Measurements from ENCODE around the gene NUMA1.

The NUMA1 gene

DNA sequence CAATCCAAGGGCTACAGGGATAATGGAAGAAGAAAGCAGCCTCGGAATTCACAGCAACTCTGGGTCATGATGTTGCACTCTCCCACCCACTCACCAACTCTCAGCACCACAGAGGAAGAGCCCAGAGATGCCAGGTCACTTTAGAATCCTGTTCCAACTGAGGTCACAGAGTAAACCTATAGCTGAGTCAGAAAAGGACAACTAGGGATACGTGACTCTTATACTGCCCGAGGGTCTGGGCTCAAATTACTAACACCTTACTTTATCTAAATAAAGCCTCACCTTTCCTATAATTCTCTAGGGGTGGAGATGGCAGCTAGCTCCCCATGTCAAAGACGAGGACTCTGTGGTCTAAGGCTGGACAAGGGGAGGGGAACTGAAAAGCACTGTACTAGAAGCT is 57.0 kb downstream of the NUMA1 start:
- no peak for DNase-seq (ENCODE audit: low spot score)

DNA sequence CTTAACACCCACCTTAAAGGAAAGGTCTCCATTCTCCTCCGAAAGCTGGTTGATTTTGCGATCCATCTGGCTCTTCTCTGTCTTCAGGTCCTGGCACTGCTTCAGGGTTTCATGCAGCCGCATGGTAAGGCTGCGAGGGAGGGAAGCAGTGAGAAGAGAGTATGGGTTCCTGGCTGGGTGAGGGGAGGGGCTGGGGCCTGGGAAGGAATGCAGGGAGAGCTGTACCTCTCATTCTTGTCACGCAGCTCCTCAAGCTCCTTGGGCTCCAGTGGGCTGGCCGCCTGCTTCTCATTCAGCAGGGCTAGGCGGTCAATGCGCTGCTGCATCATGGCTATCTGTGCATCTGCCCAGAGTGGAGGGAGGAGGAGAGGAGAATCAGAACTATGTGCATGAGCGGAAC is 62.2 kb downstream of the NUMA1 start:
- no peak for DNase-seq (ENCODE audit: low spot score)

DNA sequence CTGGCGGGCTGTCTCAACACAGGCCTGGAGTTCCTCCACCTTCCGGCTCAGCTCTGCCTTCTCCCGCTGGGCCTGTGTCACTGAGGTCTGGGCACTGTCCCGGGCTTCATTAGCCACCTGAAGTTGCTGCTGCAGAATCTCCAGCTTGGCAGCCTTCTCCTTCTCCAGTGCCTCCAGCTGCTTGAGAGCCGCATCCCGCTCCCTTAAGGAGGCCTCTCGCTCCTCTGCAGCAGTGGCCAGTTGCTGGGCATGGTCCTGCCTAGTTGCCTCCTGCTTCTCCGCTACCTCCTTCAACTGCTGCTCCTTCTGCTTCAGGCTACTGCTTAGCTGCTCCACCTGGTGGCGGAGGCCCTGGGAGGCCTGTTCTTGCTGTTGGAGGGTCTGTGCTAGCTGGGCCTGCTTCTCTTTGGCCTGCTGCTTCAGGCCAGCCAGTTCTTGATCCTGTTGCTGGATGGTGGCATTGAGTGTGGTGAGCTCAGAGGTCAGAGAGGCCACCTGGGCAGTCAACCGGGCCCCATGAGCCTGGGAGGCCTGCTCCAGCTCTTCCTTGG is 64.8 kb downstream of the NUMA1 start:
- DNase-seq (ENCODE audit: low spot score): no peak

DNA sequence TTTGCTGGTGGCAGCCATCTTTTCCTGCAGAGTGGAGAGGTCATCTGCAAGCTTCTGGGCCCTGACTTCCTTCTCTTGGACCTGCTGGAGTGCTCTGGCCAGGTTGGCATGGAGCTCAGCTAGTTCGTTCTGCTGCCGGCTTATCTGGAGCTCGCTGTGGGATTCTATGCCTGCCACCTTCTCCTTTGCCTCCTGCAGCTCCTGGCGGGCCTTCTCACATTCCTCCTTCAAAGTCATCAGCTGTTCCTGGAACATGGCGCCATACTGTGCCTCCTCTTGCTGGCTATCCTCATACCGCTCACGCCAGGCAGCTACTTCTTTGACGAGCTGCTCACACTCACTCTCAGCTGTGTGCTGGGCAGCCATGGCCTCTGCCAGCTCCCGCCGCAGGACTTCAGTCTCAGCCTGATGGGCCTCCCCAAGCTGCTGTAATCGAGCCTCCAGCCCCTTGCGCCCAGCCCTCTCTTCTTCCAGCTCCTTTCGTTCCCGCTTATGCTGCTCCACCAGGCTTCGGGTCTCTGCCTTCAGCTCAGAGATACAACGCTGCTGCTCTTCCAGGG is 65.5 kb downstream of the NUMA1 start:
- no peak for DNase-seq (ENCODE audit: low spot score)

DNA sequence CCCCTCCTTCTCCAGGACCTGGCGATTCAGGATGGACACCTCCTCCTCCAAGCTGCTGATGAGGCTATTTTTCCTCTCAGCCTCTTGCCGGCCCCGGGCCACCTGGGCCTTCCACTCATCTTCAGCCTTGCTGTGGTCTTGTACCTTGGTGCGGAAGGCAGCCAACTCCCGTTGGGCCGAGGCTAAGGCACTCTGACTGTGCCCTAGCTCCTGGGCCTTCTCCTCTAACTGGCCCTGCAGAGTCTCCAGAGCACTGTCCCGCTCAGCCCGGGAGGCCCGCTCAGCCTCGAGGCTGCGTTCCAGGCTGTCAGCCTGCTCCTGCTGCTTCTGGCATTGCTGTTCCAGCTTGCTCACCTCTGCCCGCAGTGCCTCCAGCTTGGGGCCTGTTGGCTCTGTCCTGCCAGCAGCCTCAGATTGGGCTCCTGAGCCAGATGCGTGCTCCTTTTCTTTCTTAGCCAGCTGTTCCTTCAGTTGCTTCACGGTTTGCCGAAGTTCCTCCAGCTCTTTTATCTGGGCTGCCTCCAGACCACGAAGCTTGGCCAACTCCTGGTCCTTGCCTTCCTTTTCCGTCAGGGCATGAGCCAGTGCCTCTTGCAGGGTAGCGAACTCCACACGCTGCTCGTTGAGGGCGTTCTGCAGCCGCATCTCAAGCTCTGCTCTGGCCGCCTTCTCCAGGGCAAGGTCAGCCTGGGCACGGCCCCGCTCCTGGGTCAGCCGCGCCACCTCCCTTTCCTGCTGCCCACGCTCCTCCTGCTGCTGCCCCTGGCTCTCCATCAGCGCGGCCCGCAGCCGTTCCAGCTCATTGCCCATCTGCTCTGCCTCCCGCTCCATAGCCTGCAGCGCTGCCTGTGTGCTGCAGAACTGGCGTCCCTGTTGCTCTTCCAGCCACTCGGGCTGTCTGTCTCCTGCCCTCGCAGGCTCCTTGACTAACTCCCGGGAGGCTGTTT is 66.3 kb downstream of the NUMA1 start:
- no peak for DNase-seq (ENCODE audit: low spot score)

DNA sequence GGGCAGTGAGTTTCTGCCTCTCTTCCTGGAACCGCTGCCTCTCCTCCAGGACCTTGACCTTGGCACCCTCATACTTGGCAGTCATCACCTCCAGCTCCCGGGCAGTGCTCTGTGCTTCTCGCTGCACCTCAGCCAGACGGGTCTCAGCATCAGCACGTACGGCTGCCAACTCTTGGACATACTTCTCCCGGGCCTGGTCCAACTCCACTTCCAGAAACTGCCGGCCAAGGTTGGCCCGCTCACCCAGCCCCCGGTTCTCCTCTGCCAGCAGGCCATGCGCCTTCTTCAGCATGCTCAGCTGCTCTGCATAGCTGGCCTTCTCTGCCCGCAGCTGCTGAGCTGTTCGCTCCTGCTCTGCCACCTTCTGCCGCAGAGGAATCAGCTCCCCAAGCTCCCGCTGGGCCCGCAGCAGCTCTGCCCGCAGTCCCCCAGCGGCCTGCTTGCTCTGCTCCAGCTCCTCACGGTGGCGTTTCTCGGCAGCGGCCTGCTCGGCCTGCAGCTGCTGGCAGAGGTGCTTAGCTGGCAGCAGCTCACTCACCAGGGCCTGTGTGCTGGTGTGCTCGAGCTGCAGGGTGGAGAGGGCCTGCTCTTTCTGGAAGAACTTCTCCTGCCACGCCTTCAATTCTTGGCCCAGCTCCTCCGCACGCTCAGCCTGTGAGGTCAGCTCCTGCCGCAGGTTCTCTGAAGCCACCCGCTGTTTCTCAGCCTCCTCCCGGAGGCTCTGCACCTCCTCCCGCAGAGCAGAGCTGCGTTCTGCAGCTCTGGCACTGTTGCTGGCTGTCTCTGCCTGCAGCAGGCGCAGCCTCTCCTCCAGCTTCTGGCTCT is 67.2 kb downstream of the NUMA1 start:
- peak; percentile 68 for DNase-seq (ENCODE audit: low spot score)

DNA sequence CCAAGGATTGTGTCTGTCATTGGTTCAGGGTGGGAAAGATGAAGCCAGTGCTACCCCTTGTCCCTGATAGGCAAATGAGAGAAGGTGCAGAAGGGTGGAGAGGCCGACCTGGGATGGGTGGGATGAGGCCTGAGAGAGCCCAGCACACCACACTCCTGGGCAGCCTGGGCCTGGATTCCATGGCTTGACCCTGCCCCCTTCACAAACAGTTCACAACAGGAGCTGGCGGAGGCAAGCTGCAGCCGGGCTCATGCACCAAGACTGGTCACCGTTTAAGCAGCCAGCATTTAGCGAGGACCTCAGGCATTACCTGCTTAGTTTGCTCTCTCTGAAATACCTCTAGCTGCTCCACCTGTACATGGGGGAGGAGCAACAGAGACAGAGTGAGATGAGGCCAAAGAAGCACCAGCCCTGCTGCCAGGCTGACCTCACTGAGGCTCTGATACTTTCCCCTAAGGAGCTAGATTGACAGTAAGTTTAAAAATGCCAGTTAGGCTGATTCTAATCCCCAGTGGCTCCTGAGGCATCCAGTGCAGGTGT is 68.2 kb downstream of the NUMA1 start:
- DNase-seq (ENCODE audit: low spot score): no peak

DNA sequence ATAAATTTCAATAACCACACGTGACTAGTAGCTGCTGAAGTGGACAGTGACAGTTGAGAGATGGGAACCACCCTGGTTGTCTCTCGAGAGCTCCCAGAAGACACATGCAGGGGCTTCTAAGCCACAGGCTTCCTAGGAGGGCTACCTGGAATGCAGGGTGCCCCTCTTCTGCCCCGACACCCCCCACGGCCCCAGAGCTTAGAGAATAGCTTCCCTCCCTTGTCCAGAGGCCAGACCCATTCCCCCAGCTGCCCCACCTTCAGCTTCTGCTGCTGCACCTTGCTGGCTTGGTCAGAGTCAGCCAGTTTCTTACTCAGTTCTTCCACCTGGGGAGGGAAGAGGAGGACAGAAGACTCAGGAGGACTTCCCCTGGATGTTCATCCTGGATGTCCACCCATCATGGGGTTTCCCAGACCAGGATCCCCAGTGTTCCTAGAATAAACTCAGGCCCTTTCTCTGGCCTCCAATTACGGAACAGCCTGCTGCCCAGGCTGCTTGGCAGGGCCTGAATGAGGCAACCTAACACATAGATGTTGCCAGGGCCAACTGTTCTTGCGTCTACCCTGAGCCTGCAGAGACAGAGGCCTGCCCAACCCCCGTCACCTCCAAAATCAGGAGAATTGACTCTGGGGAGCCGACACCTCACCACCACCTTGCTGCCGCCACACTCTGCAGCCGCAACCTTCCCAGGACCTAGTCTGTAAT is 69.7 kb downstream of the NUMA1 start:
- DNase-seq (ENCODE audit: low spot score): no peak

DNA sequence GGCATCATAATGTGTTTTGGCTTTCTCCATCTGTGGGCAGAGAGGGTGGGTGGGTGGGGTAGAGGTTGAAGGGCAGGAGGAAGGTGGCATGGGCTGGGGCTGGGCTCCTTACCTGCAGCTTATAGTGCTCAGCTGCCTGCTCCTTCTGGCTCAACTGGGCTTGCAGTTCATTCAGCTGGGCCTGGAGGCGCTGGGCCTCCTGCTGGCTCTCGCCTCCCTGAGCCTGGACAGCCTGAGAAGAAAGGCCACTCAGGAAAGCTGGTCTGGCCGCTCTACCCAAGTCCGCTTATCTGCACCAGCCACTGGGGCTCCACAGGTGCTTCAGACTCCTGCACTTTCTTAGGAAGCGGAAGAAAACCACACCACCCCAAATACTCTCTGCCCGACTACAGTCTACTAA is 71.2 kb downstream of the NUMA1 start:
- no peak for DNase-seq (ENCODE audit: low spot score)

DNA sequence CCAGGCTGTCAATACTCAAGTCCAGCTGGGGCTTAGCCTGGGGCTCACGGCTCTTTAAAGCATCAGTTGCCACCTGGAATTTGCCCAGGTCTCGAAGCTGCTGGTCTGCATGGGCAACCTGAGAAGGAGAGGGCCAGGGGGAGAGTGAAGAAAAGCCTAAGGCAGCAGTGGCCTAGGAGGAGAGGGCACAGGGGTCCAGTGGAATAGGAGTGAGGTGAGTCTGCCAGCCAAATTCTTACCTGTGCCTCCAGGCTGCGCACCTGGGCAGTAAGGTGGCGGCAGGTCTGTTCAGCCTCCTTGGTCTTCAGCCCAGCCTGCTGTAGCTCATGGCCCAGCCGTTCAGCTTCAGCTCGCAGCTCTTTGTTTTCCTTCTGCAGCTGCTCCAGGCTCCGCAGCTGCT is 71.6 kb downstream of the NUMA1 start:
- DNase-seq (ENCODE audit: low spot score): no peak

DNA sequence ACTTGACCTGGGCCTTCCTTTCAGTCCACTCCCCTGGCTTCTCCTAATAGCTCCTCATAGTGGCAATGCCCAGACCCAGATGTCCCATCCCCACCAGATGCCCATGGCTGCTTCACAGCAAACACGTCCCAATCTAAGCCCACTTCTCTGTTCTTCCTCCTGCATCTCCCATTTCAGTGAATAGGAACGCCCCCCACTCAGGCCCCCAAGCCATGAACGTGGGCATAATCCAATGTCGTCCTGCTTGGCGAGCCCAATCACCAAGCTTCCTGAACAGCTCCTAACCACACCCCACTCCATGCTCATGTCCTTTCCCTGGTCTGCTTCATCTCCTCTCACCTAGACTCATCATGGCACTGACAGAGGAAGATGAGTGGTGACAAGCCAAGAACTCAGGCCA is 72.8 kb downstream of the NUMA1 start:
- DNase-seq (ENCODE audit: low spot score): no peak

DNA sequence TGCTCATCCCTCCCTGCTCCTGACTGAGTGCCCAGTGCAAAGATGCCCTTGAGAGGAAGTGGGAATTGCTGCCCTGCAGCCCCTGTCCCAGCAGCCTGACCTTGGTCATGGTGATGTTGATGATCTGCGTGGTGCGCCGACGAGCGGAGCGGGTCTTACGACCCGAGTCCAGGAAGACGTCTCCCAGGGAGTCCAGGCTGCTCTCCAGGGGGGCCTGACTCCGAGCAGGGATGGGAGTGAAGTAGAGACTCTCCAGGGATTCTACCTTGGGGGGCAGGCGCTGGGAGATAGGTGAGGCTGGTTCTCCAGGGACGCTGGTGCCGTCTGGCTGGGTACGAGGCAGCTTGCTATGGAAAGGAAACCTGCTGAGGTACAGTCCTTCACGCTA is 73.3 kb downstream of the NUMA1 start:
- no peak for DNase-seq (ENCODE audit: low spot score)

DNA sequence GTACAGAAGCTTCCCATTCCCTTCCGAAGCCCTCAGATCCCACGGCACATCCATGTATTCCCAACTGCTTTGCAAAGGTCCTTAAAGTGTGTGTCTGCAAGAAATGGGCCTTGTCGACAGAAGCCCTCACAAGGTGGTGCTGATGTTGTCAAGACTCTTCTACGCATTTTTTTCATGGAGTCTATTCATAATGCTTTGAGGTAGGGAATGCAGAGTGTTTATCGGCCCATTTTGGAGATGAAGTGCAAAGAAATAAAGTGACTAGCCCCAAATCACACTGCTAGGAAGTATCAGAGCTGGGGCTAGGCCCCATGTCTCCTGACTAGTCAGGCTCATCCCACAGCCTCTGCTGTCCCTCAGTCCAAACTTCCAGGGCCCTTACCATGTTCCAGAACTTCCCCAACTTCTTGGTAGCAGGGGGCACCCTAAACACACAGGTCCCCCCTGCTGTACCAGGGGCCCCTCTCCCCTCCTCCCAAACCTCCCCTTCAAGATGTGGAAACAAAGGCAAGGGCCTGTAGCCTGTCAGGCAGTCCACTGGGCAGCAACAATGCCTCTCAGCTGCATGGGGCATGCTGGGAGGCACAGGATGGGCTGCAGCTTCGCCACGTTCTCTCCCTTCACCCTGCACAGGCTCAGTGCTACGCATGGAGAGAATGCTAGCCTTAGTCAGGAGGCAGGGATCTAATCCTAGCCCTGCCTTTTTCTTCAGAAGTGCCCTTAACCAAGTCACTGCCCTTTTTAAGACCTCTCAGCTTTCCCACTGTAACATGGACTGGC is 73.8 kb downstream of the NUMA1 start:
- no peak for DNase-seq (ENCODE audit: low spot score)

DNA sequence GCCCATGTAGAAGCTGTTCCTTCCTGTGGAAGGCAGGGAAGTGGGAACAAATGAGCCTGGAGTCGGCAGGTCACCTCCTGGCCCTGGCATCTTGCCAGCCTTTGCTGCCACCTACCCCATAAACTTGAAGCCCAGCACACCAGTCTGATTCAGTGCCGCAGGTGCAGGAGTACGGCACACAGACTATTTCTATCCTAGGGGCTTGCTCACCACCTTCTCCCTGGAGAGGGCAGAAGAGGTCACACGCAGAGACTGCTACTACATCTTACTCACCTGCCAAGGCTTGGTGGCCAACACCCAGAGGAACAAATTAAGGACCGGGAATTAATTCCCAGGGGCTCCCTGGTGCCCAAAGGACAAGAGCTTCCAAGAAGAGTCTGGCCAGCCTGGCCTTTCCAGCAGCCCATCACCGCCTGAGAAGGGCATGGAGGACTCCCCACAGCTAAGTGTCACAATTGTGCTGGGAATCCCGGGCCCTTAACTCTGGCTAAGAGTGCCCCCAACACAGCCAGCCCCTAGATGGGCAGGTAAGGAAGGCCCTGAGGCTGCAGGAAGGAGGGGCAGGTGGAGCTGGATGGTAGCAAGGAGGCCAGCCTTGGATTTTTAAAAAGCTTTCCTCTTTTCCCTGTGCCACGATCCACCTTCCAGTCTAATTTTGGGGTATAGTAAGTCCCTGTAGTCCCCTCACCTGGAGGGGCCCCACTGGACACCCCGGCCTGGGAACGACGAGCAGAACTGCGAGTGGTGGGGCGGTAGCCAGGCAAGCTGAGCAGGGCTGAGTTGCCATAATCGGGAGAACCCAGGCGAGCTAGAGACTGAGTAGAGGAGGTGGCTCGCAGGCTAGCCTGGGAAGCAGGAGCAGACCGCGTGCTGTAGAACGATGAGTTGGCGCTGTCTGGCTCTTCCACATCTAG is 74.7 kb downstream of the NUMA1 start:
- DNase-seq (ENCODE audit: low spot score): no peak

DNA sequence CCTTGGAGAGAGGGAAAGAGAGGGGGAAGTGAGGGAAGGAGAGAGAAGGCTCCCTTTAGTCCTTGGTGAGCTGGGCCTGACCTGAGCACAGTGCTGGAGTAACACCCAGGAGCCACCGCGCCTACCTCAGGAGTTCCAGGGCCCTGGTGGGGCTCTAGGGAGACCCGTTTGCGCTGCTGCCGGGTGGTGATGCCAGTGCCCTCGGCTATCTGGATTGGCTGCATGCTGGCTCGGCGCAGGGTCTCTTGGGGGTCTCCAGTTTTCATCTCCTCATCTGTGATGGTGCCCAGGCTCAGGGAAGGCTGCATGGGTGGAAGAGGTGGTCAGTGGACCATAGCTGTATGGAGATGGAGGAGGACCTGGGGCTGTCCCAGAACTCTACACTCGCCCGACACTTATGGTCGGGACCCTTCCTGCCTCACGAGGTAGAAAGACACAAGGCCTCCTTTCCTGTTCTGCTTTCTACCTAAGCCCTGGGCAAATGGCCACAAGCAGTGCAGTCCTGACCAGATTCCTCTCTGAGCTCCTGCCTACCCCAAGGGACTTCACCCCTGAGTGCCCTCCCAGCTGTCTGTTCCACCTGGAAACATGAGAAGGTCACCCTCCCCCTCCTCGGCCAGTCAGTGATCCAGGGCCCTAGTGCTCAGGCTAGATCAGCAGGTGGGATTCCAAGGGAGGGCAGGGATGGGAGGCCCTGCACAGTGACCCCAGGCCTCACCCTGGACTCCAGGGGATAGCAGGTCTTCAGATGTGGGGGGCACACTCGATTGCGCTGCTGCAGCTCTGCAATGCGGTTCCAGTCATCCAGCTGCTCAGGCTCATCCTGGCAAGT is 75.6 kb downstream of the NUMA1 start:
- DNase-seq (ENCODE audit: low spot score): no peak

DNA sequence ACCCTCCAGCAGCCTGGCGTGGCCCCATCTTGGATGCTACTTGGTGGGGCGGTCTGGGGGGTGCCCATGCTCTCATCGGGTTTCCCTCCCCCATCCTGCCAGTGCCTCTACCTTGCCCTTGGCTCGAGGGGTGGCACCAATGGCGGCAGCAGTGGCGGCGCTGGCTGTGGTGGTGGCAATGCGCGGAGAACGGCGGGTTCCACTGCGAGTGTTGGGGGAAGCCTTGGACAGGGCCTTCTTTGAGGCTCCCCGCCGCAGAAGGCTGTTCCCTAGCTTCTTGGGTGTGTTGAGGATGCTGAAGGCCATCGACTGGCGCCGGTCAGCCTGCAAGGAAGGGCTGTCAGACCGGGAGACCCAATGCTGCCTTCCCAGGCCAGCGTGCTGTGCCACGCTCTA is 76.6 kb downstream of the NUMA1 start:
- DNase-seq (ENCODE audit: low spot score): no peak

DNA sequence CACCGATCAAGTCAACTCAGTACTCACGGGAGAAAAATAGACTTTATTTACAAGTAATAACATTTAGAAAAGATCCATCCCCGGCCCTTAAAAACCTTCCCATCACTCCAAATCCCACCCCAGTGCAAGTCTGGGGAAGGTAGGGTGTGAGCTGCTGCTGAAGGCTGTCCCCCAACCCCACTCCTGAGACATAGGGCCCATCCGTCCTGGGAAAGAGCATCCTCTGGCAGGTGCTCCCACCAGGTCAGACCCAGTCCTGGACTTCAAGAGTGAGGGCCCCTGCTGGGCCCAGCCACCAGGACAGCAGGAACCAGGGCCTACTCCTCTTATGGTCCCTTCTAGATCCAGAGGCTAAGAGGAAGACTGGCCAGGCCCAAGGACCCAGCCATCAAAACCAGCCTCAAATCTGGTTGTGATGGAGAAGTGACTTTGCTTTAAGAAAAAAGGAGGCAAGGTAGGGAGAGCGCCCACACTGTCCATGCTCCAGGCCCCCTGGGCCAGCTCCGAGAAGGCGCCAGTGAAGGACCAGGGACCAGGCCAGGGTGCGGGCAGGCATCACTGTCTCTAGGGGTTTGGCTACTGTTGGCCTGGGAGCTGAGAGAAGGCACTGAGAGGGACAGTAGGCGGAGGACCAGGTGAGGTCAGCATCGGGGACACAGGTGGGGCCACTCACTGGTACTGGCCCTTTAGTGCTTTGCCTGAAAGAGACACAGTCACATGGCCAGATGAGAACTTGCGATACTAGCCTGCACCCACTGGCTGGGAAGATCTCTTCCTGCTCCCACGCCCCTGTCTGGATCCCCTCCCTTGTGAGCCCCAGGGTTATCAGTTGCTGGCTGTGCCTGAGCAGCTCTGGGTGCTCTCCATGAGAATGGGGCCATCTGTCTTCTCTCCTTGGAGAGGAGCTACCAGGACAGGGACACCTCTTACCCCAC is 77.2 kb downstream of the NUMA1 start:
- no peak for DNase-seq (ENCODE audit: low spot score)
